ENCODE measurements around the gene KIF16B.
A peak's percentile ranks its signal among the peaks of the same experiment; 100 is the strongest.

KIF16B gene

GRCh38 chr20:16351415-16351814 is 221.8 kb downstream of the KIF16B start:
- no peak overlapping the region for H3K4me3 ChIP-seq (ENCODE audit: low read depth, low read length)
- no peak for TF ChIP-seq CTCF (IDR thresholded peaks at IDR 0.05; ENCODE audit: insufficient read depth, low read length, missing control alignments)
- no peak for DNase-seq (ENCODE audit: low read depth, low spot score)
- POLR2A ChIA-PET: no interaction called here
- CTCF ChIA-PET: no interaction called here

- no peak overlapping the region for H3K4me3 ChIP-seq (ENCODE audit: low read depth, low read length)
- CTCF ChIA-PET: no interaction called here
- peak; percentile 16 for DNase-seq (ENCODE audit: low read depth, low spot score)
- POLR2A ChIA-PET: no interaction called here
- TF ChIP-seq CTCF (IDR thresholded peaks at IDR 0.05; ENCODE audit: insufficient read depth, low read length, missing control alignments): no peak
These were observed 222.8 kb downstream of the KIF16B start for GRCh38 chr20:16350465-16350864.

- no peak for TF ChIP-seq CTCF (IDR thresholded peaks at IDR 0.05; ENCODE audit: insufficient read depth, low read length, missing control alignments)
- POLR2A ChIA-PET: no interaction called here
- CTCF ChIA-PET: no interaction called here
- peak; percentile 14 for DNase-seq (ENCODE audit: low read depth, low spot score)
- no peak overlapping the region for H3K4me3 ChIP-seq (ENCODE audit: low read depth, low read length)
These were observed 223.6 kb downstream of the KIF16B start for GRCh38 chr20:16349523-16350260.

GRCh38 chr20:16346956-16347355 is 226.3 kb downstream of the KIF16B start:
- TF ChIP-seq CTCF (IDR thresholded peaks at IDR 0.05; ENCODE audit: insufficient read depth, low read length, missing control alignments): no peak

DNA sequence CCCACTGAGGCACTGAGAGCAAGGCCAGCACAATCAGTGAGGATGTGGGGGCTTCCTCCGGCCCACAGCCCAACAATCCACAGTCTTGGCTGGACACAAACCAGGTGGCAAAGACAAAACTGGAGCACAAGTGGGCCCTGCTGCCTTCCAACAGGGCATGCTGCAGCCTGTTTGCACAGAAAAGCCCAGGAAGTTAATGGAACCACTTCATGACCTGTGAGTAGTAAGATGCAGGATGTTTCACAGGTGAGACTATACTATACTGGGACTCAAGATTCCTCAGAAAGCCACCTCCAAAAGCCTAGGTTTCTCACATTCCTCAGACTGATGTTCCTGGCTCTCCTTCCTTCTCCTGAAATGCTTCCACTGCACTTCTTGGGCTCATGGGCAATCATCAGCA is 235.5 kb downstream of the KIF16B start:
- ChIA-PET CTCF (no interaction called here), POLR2A (no interaction called here)
- no peak overlapping the region for H3K4me3 ChIP-seq (ENCODE audit: low read depth, low read length)
- DNase-seq (ENCODE audit: low read depth, low spot score): no peak
- TF ChIP-seq CTCF (IDR thresholded peaks at IDR 0.05; ENCODE audit: insufficient read depth, low read length, missing control alignments): no peak

More at GRCh38 chr20:16346956-16347355, 226.3 kb downstream of the KIF16B start:
- no peak overlapping the region for H3K4me3 ChIP-seq (ENCODE audit: low read depth, low read length)
- no peak for DNase-seq (ENCODE audit: low read depth, low spot score)
- POLR2A ChIA-PET: no interaction called here
- CTCF ChIA-PET: no interaction called here

GRCh38 chr20:16327606-16328005 is 245.6 kb downstream of the KIF16B start:
- DNase-seq (ENCODE audit: low read depth, low spot score): no peak
- CTCF ChIA-PET: no interaction called here
- TF ChIP-seq CTCF (IDR thresholded peaks at IDR 0.05; ENCODE audit: insufficient read depth, low read length, missing control alignments): no peak
- POLR2A ChIA-PET: interaction anchor here (0.7 kb wide), 1 partner anchor 1120 kb away, joined by 3 read pairs; no protein-coding TSS in a partner anchor
- H3K4me3 ChIP-seq (ENCODE audit: low read depth, low read length): no peak overlapping the region
